C4-2B (cell line): Measurements from ENCODE around the gene DNAAF3.
A peak's percentile ranks its signal among the peaks of the same experiment; 100 is the strongest.

ENCODE experiments used
- CTCF ChIP-seq: fragments of 450-650 bp; conservative IDR thresholded peaks from 2 replicates; pipeline ENCODE4 v1.5.1; 2017; ENCODE audit warnings: mild to moderate bottlenecking
- ZFX ChIP-seq: fragments of 450-650 bp; IDR thresholded peaks from 2 replicates; pipeline ENCODE4 v1.6.1; 2017

DNA sequence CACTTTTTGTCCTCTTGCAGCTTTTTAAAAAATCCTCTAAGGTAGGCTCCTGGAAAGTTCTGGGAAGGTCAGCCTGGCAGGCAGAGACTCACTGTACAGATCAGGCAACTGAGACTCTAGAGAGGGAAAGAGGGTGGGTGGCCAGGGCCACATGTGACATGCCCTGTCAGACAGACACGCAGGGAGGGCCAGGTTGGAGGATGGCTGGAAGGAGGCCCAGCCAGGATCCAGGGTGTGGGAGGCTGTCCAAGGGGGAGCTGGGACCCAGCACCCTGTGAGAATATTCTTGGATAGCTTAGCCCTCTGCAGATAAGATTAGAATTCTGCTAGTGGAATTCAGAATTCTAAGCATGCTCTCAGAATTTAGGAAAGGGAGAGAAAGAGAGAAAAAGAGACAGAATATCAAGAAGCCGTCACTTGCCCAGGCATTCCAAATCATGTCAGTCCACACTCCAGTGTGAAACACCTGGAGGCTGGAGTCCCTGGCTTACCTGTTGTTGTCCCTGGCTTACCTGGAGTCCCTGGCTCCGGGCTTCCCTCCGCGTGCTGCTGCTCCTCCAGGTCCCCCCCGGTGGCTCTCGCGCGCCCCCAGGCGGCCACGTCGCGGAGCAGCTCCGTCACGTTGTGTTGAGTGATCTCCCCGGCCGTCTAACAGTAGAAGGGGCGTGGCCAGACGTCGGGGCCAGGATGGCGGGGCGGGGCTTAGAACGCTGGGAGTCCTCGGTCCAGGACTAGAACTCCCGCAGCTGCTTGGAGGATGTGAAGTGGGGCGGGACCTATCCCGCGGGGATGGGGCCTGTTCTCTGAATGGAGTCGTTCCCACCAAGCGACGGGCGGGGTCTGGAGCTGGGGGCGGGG, 6.1 kb downstream of the DNAAF3 start:
- peak; percentile 99 for TF ChIP-seq CTCF
- no peak for TF ChIP-seq ZFX
